ENCODE results near the gene PPP1R12C.

GRCh38 chr19:55041244-55041626, 76.2 kb downstream of the PPP1R12C start:
- TF ChIP-seq TAF1 (IDR thresholded peaks at IDR 0.05; ENCODE audit: borderline replicate concordance, insufficient read depth, low read length) (no peak), SIN3A (IDR thresholded peaks at IDR 0.05; ENCODE audit: borderline replicate concordance, insufficient read depth, low read length) (no peak), FOXP2 (optimal IDR thresholded peaks at IDR 0.05; ENCODE audit: borderline replicate concordance, extremely low read depth, extremely low read length, insufficient read depth) (no peak), REST (IDR thresholded peaks at IDR 0.05; ENCODE audit: insufficient read depth in 1 of 2, low read depth in 2 of 2, low read length in 2 of 2) (no peak), POLR2AphosphoS5 (IDR thresholded peaks at IDR 0.05; ENCODE audit: low read depth, low read length) (no peak)
